CD14-positive monocyte (primary cell): ENCODE results near the gene PLSCR4. TPM values are rescaled to one million over a fixed set of nuclear protein-coding genes. Genes with fewer than 3 reads are reported as not detected.
A peak's percentile ranks its signal among the peaks of the same experiment; 100 is the strongest.

ENCODE experiments used
- DNase-seq, 3 donors: peaks; one replicate each; pipeline ENCODE4 v3.0.0-alpha.2; 2011 to 2022
- H2AFZ ChIP-seq: 2 replicates; pipeline ENCODE4 v1.6.0; 2012; ENCODE audit warnings: mild to moderate bottlenecking, low read depth, low read length, inconsistent platforms; ENCODE audit not compliant: insufficient read depth, poor library complexity, severe bottlenecking
- H3K27ac ChIP-seq, 2 donors: 1 replicate in 1 of 2; 2 replicates in 1 of 2; pipeline ENCODE4 v1.5.1; 2012 to 2013; ENCODE audit warnings: low read length in 2 of 2, control low read depth in 1 of 2, inconsistent platforms in 1 of 2, low read depth in 1 of 2, mild to moderate bottlenecking in 1 of 2
- H3K27me3 ChIP-seq, 2 donors: one replicate each; pipeline versions ENCODE4 v1.6.0 to v1.6.1; 2011 to 2013; ENCODE audit warnings: low read length in 2 of 2; ENCODE audit not compliant: control insufficient read depth in 2 of 2, insufficient read depth in 2 of 2
- H3K36me3 ChIP-seq, 2 donors: replicated peaks in 1 of 2; 1 replicate in 1 of 2; 2 replicates in 1 of 2; pipeline versions ENCODE4 v1.5.1 to v1.6.1; 2012 to 2013; ENCODE audit warnings: low read length in 2 of 2, control low read depth in 1 of 2, inconsistent platforms in 1 of 2, mild to moderate bottlenecking in 1 of 2; ENCODE audit not compliant: insufficient read depth in 2 of 2, control insufficient read depth in 1 of 2
- H3K4me1 ChIP-seq, 2 donors: 1 replicate in 1 of 2; 2 replicates in 1 of 2; pipeline versions ENCODE4 v1.5.1 to v1.6.1; 2012 to 2013; ENCODE audit warnings: low read length in 2 of 2, control low read depth in 1 of 2, inconsistent platforms in 1 of 2, mild to moderate bottlenecking in 1 of 2, moderate library complexity in 1 of 2; ENCODE audit not compliant: insufficient read depth in 2 of 2, control insufficient read depth in 1 of 2
- H3K4me2 ChIP-seq: replicated peaks from 2 replicates; pipeline ENCODE3; 2012; ENCODE audit warnings: low read length, moderate library complexity, mild to moderate bottlenecking; ENCODE audit not compliant: poor library complexity, severe bottlenecking; ENCODE audit errors: extremely low read depth
- H3K4me3 ChIP-seq, 3 experiments: fragments of 200-600 bp in 1 of 3; sonication (generic) in 1 of 3; replicated peaks in 1 of 3; 1 replicate in 2 of 3; 2 replicates in 1 of 3; pipeline ENCODE4 v1.5.1; 2011 to 2013; ENCODE audit warnings: low read length in 3 of 3, mild to moderate bottlenecking in 3 of 3, control low read depth in 2 of 3, low read depth in 2 of 3, inconsistent platforms in 1 of 3, moderate library complexity in 1 of 3
- H3K79me2 ChIP-seq: 2 replicates; pipeline ENCODE4 v1.6.0; 2012; ENCODE audit warnings: mild to moderate bottlenecking, control low read depth, inconsistent platforms, low read length, moderate library complexity; ENCODE audit not compliant: insufficient read depth
- H3K9ac ChIP-seq: 2 replicates; pipeline ENCODE4 v1.6.0; 2017; ENCODE audit warnings: low read length, mild to moderate bottlenecking; ENCODE audit not compliant: insufficient read depth, poor library complexity, severe bottlenecking
- H3K9me3 ChIP-seq, 2 donors: replicated peaks in 1 of 2; 1 replicate in 1 of 2; 2 replicates in 1 of 2; pipeline versions ENCODE4 v1.5.1 to v1.6.1; 2012 to 2013; ENCODE audit warnings: low read length in 2 of 2, control low read depth in 1 of 2; ENCODE audit not compliant: control insufficient read depth in 1 of 2, insufficient read depth in 1 of 2
- H4K20me1 ChIP-seq: 2 replicates; pipeline ENCODE4 v1.6.0; 2012; ENCODE audit warnings: mild to moderate bottlenecking, low read length, control low read depth, moderate library complexity; ENCODE audit not compliant: insufficient read depth
- H3K27ac Mint-ChIP-seq, 7 donors: one replicate each; pipeline ENCODE4 v1.8.0; 2020; ENCODE audit warnings: mild to moderate bottlenecking in 7 of 7, mixed read lengths in 7 of 7, moderate library complexity in 6 of 7, inconsistent platforms in 2 of 7
- H3K27me3 Mint-ChIP-seq, 3 donors: one replicate each; pipeline ENCODE4 v1.8.0; 2021 to 2022; ENCODE audit warnings: low read depth in 3 of 3, mild to moderate bottlenecking in 3 of 3, mixed read lengths in 3 of 3, moderate library complexity in 3 of 3, inconsistent platforms in 1 of 3
- H3K36me3 Mint-ChIP-seq, 2 donors: one replicate each; pipeline ENCODE4 v1.8.0; 2020; ENCODE audit warnings: mixed read lengths in 2 of 2, inconsistent platforms in 1 of 2, mild to moderate bottlenecking in 1 of 2
- H3K4me1 Mint-ChIP-seq: one replicate; pipeline ENCODE4 v1.8.0; 2020; ENCODE audit warnings: mild to moderate bottlenecking, mixed read lengths
- H3K4me3 Mint-ChIP-seq, 2 donors: one replicate each; pipeline ENCODE4 v1.8.0; 2020; ENCODE audit warnings: mild to moderate bottlenecking in 2 of 2, mixed read lengths in 2 of 2, moderate library complexity in 1 of 2
- H3K9me3 Mint-ChIP-seq, 7 donors: one replicate each; pipeline ENCODE4 v1.8.0; 2020 to 2022; ENCODE audit warnings: mixed read lengths in 7 of 7, mild to moderate bottlenecking in 6 of 7, moderate library complexity in 6 of 7, inconsistent platforms in 2 of 7
- CTCF ChIP-seq: fragments of 200-600 bp; IDR thresholded peaks from one replicate; pipeline ENCODE4 v1.8.0; 2022; ENCODE audit warnings: antibody characterized with exemption, mild to moderate bottlenecking
- WGBS: methylation state at CpG from one replicate; pipeline ENCODE4 v1.1.5; 2013; ENCODE audit warnings: missing lambda C conversion rate; ENCODE audit not compliant: insufficient coverage; 5-methylcytosine and 5-hydroxymethylcytosine counted together
- intact Hi-C, 2 donors: fragments of 100-400 bp; cut with micrococcal nuclease; formaldehyde crosslinking; loops; one replicate each; pipeline versions ENCODE4 v1.15.0 to v1.15.1; 2023
- polyA plus RNA-seq, 3 donors: library from polyadenylated mRNA; depleted of rRNA in 1 of 3; unstranded in 2 of 3; stranded (reverse) in 1 of 3; fragments of 300-500 nt in 2 of 3; fragments of >200 nt in 1 of 3; fragmentation: Illumina TruSeq in 2 of 3; gene quantifications; 1 replicate in 2 of 3; 2 replicates in 1 of 3; pipeline ENCODE4 v1.2.3, GENCODE V29; 2012 to 2021

The PLSCR4 gene
- polyA plus RNA-seq, 3 donors, result 0.05 TPM; not detected in 2

DNA sequence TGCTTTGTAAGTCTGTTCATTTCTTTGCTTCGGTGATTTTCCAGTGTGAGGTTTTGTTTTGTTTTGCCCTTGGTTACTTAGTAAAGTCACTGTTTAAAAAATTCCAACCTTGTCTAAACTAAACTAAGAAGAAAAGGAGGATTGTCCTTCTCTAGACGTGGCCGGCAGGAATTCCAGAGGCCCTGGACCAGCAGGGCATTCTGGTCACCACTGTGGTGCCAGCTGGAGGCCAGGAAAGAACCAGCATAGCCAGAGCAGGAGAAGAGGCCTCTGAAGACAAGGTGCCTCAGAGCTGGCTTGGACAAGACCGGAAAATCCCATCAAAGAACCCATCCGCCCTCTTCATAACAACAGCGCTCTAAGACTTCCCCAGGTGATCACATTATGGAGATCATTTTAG, 98.1 kb downstream of the PLSCR4 start:
- no peak for DNase-seq
- 100% methylated on average over 1 of the region's 6 CpGs for WGBS
- H3K36me3 ChIP-seq, result no peaks in the 10 kb centered on the region
- H3K4me1 ChIP-seq, result peaks cover 0 to 11% of the 10 kb centered on the region in 2 donors
- intact Hi-C loops, result no loop called here
- H3K27me3 ChIP-seq, result peaks cover 0 to under 1% of the 10 kb centered on the region in 2 donors
- no peak for TF ChIP-seq CTCF
- H2AFZ ChIP-seq, result no peak overlapping the region
- no peaks in the 10 kb centered on the region for H3K9me3 ChIP-seq
- H3K4me3 ChIP-seq, result no peak overlapping the region
- Mint-ChIP-seq H3K9me3 (no peaks in the 10 kb centered on the region), H3K27ac (peak overlapping the region in 1 of 7 donors; percentile 48), H3K27me3 (peaks cover 0 to 7% (median 7%) of the 10 kb centered on the region in 3 donors), H3K4me3 (no peak overlapping the region), H3K36me3 (no peaks in the 10 kb centered on the region), H3K4me1 (peaks cover 13% of the 10 kb centered on the region)
- H3K4me2 ChIP-seq, result no peak overlapping the region
- H4K20me1 ChIP-seq, result no peaks in the 10 kb centered on the region
- H3K79me2 ChIP-seq, result no peaks in the 10 kb centered on the region
- H3K27ac ChIP-seq, result no peak overlapping the region
- no peak overlapping the region for H3K9ac ChIP-seq

- intact Hi-C loops, result no loop called here
- Histone ChIP-seq H3K27me3 (no peaks in the 10 kb centered on the region), H3K4me3 (no peak overlapping the region), H3K4me2 (no peak overlapping the region), H3K36me3 (no peaks in the 10 kb centered on the region), H3K79me2 (no peaks in the 10 kb centered on the region), H2AFZ (no peak overlapping the region), H3K9me3 (no peaks in the 10 kb centered on the region), H3K27ac (no peak overlapping the region), H4K20me1 (no peaks in the 10 kb centered on the region), H3K9ac (no peak overlapping the region), H3K4me1 (peaks cover 0 to 11% of the 10 kb centered on the region in 2 donors)
- no CpG with 5 or more reads among the region's 1 CpG for WGBS
- peak in 1 of 3 donors; percentile 14 for DNase-seq
- TF ChIP-seq CTCF, result no peak
- H3K9me3 Mint-ChIP-seq, result no peaks in the 10 kb centered on the region
- peak overlapping the region in 1 of 7 donors; percentile 32 for H3K27ac Mint-ChIP-seq
- H3K27me3 Mint-ChIP-seq, result peaks cover 0 to 5% (median 0%) of the 10 kb centered on the region in 3 donors
- peaks cover 13% of the 10 kb centered on the region for H3K4me1 Mint-ChIP-seq
- no peak overlapping the region for H3K4me3 Mint-ChIP-seq
- no peaks in the 10 kb centered on the region for H3K36me3 Mint-ChIP-seq
Measured at GRCh38 chr3:146148468-146148931, 102.4 kb downstream of the PLSCR4 start.
